Right lobe of liver (tissue), 6 donors: ENCODE data around the gene TMEM190. TPM values are rescaled to one million over a fixed set of nuclear protein-coding genes. Genes with fewer than 3 reads are reported as not detected.
A peak's percentile ranks its signal among the peaks of the same experiment; 100 is the strongest.
"Not testable (repeated sequence)": the region's sequence is repeated elsewhere in the genome, so short reads cannot be mapped to it uniquely, and the experiment has no call there.

Experiments
- ATAC-seq, 4 donors: fragments of 200-7000 bp; cut with Tn5 transposase; one replicate each; pipeline ENCODE4 v1.9.1; 2020; ENCODE audit warnings: mild to moderate bottlenecking in 4 of 4, moderate library complexity in 4 of 4
- DNase-seq, 3 donors: peaks; one replicate each; pipeline ENCODE4 v3.0.0-alpha.2; 2020
- H3K27ac ChIP-seq, 3 donors: fragments of 200-600 bp; one replicate each; pipeline ENCODE4 v1.8.0; 2022
- H3K27me3 ChIP-seq, 2 donors: fragments of 200-600 bp; one replicate each; pipeline ENCODE4 v1.8.0; 2022
- H3K36me3 ChIP-seq, 4 donors: fragments of 200-600 bp; sonication (generic) in 1 of 4; one replicate each; pipeline versions ENCODE4 v1.5.1 to v1.8.0; 2017 to 2022; ENCODE audit warnings: control low read depth in 1 of 4
- H3K4me1 ChIP-seq, 4 donors: fragments of 200-600 bp; sonication (generic) in 1 of 4; one replicate each; pipeline versions ENCODE4 v1.5.1 to v1.8.0; 2017 to 2022; ENCODE audit warnings: control low read depth in 1 of 4
- H3K4me3 ChIP-seq, 3 donors: fragments of 200-600 bp; one replicate each; pipeline ENCODE4 v1.8.0; 2022
- H3K9me3 ChIP-seq, 4 donors: fragments of 200-600 bp; sonication (generic) in 1 of 4; one replicate each; pipeline versions ENCODE4 v1.5.1 to v1.8.0; 2017 to 2022; ENCODE audit warnings: control low read depth in 1 of 4
- POLR2A ChIP-seq: fragments of 450-650 bp; IDR thresholded peaks from one replicate; pipeline ENCODE4 v1.6.1; 2017; ENCODE audit warnings: antibody characterized with exemption, mild to moderate bottlenecking
- WGBS: methylation state at CpG from one replicate; pipeline ENCODE4 v1.1.6; 2018; ENCODE audit warnings: low coverage, low lambda C conversion rate; ENCODE audit not compliant: insufficient coverage; ENCODE audit errors: missing lambda C conversion rate; 5-methylcytosine and 5-hydroxymethylcytosine counted together
- intact Hi-C, 2 donors: fragments of 100-400 bp; cut with DNase I; formaldehyde crosslinking; loops; one replicate each; pipeline versions ENCODE4 v1.11.2 to v1.14.1; 2022
- total RNA-seq, 6 experiments: library from RNA; depleted of rRNA in 2 of 6; stranded (reverse); fragments of >200 nt in 2 of 6; fragmentation: NEBNext Ultra II Directional in 3 of 6; extraction: Animal tissue kit (Norgen Biotek cat#: 25700) in 3 of 6; gene quantifications; one replicate each; pipeline versions ENCODE4 v1.1.0 to v1.2.4, GENCODE V29; 2016 to 2023
- TF ChIP-seq, protein P1 (sequence below), 4 donors: fragments of 200-600 bp in 3 of 4; fragments of 450-650 bp in 1 of 4; IDR thresholded peaks; one replicate each; pipeline versions ENCODE4 v1.5.1 to v1.8.0; 2016 to 2022; ENCODE audit warnings: antibody characterized with exemption in 4 of 4, mild to moderate bottlenecking in 2 of 4
- donor health status: DM: no; HTN: yes; CAD: no.
- donor health status: DM: no; HTN: no; CAD: no.
- donor health status: DM: no; HTN: no; CAD: no.
- donor health status: DM: no; HTN: yes; CAD: no.
- donor health status: DM: no; HTN: yes; CAD: no.

Gene TMEM190
- total RNA-seq, 6 experiments from 2014 or later = not detected

DNA sequence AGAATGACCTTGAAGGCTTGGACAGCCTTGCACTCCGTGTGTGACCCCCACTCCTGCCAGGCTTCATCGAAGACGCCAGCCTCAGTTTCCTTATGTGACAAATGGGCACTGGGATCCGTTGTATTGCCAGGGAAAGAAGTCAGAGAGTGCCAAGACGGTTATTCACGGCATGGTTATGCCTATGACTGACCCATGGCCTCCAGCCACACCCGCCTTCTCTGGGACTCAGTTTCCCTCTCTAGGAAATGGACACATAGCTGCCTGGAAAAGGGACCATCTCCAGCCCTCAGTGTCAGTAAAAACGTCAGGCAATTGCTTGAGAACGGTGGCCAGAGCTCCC is 31.9 kb downstream of the TMEM190 start:
- Histone ChIP-seq H3K9me3 (no peaks in the 10 kb centered on the region), H3K4me3 (peak overlapping the region; percentile 71 to 88 (median 83)), H3K27ac (peak overlapping the region; percentile 90 to 95 (median 92)), H3K36me3 (peaks cover 0 to 5% (median 0%) of the 10 kb centered on the region in 4 donors), H3K27me3 (no peaks in the 10 kb centered on the region), H3K4me1 (peaks cover 0 to 2% (median 0%) of the 10 kb centered on the region in 4 donors)
- WGBS = no CpG with 5 or more reads among the region's 9 CpGs
- no peak for TF ChIP-seq POLR2A
- TF ChIP-seq, protein P1, sequence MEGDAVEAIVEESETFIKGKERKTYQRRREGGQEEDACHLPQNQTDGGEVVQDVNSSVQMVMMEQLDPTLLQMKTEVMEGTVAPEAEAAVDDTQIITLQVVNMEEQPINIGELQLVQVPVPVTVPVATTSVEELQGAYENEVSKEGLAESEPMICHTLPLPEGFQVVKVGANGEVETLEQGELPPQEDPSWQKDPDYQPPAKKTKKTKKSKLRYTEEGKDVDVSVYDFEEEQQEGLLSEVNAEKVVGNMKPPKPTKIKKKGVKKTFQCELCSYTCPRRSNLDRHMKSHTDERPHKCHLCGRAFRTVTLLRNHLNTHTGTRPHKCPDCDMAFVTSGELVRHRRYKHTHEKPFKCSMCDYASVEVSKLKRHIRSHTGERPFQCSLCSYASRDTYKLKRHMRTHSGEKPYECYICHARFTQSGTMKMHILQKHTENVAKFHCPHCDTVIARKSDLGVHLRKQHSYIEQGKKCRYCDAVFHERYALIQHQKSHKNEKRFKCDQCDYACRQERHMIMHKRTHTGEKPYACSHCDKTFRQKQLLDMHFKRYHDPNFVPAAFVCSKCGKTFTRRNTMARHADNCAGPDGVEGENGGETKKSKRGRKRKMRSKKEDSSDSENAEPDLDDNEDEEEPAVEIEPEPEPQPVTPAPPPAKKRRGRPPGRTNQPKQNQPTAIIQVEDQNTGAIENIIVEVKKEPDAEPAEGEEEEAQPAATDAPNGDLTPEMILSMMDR (IDR thresholded peaks at IDR 0.05) = no peak
- intact Hi-C loops = loop anchor here in 1 of 2 donors (10.0 kb wide), 1 partner anchor 104 kb away; no protein-coding TSS in a partner anchor
- ATAC-seq = no peak
- DNase-seq = no peak

DNA sequence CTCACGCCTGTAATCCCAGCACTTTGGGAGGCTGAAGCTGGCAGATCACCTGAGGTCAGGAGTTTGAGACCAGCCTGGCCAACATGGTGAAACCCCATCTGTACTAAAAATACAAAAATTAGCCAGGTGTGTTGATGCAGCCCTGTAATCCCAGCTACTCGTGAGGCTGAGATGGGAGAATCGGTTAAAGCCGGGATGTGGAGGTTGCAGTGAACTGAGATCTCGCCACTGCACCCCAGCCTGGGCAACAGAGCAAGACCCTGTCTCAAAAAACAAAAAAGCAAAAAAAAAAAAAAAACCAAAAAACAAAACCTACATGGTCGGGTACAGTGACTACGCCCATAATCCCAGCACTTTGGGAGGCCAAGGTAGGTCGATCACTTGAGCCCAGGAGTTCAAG is 32.6 kb downstream of the TMEM190 start:
- WGBS = 99% methylated on average over 8 of the region's 8 CpGs
- H3K9me3 ChIP-seq, H3K27me3 ChIP-seq, DNase-seq, H3K27ac ChIP-seq, H3K4me3 ChIP-seq, ATAC-seq, H3K36me3 ChIP-seq, H3K4me1 ChIP-seq: not testable (repeated sequence)
- intact Hi-C loops = loop anchor here in 1 of 2 donors (10.0 kb wide), 1 partner anchor 104 kb away; no protein-coding TSS in a partner anchor

DNA sequence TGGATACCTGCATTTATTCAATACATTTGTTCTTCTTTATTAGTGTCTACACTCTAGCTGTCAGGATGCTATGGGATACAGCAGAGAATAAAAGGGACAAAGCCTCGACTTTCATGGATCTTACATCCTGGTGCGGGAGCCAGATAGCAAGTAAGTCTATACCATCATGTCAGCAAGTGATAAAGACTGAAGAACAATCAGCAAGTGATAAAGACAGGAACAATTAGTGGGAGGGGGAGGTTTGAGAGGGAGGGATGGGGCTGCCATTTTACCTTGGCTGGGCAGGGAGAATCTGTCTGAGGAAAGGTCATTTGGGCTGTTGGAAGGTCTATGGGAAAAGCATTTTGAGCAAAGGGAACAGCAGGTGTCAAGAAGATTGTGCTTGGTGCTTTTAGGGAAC is 33.5 kb downstream of the TMEM190 start:
- H3K4me1 ChIP-seq = peaks cover 0 to 2% (median 0%) of the 10 kb centered on the region in 4 donors
- no peak overlapping the region for H3K27ac ChIP-seq
- no peak for DNase-seq
- TF ChIP-seq POLR2A = no peak
- TF ChIP-seq, protein P1 (IDR thresholded peaks at IDR 0.05) = no peak
- H3K36me3 ChIP-seq = no peaks in the 10 kb centered on the region
- WGBS = 74% methylated on average over 2 of the region's 2 CpGs
- H3K4me3 ChIP-seq = no peak overlapping the region
- no peaks in the 10 kb centered on the region for H3K27me3 ChIP-seq
- no peaks in the 10 kb centered on the region for H3K9me3 ChIP-seq
- ATAC-seq = no peak
- intact Hi-C loops = loop anchor here in 1 of 2 donors (10.0 kb wide), 2 partner anchors 115 to 265 kb away; partner anchors contain the start of gene TNNT1

DNA sequence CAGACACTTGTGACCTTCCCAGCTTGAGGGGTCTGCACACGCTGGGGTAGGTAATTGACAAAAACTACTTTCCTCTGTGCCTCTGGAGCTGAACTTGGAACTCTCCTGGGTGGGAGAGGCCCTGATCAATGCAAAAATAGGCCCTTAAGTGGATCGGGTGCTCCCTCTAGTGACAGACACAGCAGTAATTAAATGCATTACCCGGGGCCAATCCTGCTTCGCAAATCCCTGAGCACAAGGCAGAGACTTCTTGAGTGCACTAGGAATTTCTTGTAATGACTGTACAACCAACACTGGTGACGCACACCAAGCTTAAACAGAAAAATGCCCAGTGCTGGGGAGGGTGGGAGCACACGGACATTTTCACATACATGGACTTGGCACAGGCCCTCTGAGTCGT is 41.6 kb downstream of the TMEM190 start:
- no peak overlapping the region for H3K27ac ChIP-seq
- 1% methylated on average over 6 of the region's 7 CpGs for WGBS
- TF ChIP-seq, protein P1 (IDR thresholded peaks at IDR 0.05) = peak; percentile 68 to 81 (median 72)
- TF ChIP-seq POLR2A = no peak
- DNase-seq (peak in 2 of 3 donors; percentile 35 to 61), ATAC-seq (peak; percentile 90 to 98 (median 92))
- H3K36me3 ChIP-seq = no peaks in the 10 kb centered on the region
- no peaks in the 10 kb centered on the region for H3K4me1 ChIP-seq
- H3K27me3 ChIP-seq = no peaks in the 10 kb centered on the region
- H3K9me3 ChIP-seq = no peaks in the 10 kb centered on the region
- intact Hi-C loops = loop anchor here in 1 of 2 donors (10.0 kb wide), 2 partner anchors 123 to 273 kb away; partner anchors contain the start of gene TNNT1
- no peak overlapping the region for H3K4me3 ChIP-seq

DNA sequence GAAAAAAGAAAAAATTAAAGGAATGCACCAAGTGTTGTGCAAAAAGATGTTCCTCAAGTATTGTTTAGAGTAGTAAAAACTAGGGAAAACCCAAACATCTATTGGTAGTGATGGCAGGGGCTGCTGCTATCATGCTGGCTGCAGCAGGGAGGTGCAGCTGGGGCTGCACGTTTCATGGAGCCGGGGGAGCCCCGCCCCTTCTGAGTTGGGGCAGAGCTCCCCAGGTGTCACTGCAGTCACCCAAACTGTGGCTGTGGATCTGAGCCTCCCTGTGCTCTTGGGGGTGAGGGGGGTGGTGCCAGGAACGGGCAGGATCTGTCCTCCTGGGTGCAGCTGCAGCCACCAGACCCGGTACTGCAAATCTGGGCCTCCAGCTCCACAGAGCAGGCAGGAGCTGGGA is 42.5 kb downstream of the TMEM190 start:
- no peak overlapping the region for H3K4me3 ChIP-seq
- no peaks in the 10 kb centered on the region for H3K36me3 ChIP-seq
- ATAC-seq = no peak
- TF ChIP-seq, protein P1 (IDR thresholded peaks at IDR 0.05) = no peak
- H3K27me3 ChIP-seq = no peaks in the 10 kb centered on the region
- no peak overlapping the region for H3K27ac ChIP-seq
- DNase-seq = no peak
- intact Hi-C loops = loop anchor here in 1 of 2 donors (10.0 kb wide), 2 partner anchors 124 to 274 kb away; partner anchors contain the start of gene TNNT1
- H3K9me3 ChIP-seq = no peaks in the 10 kb centered on the region
- 48% methylated on average over 3 of the region's 5 CpGs for WGBS
- H3K4me1 ChIP-seq = no peaks in the 10 kb centered on the region
